ENCODE data around the gene UGGT1.

- no peak for TF ChIP-seq CTCF (IDR thresholded peaks at IDR 0.05; ENCODE audit: insufficient read depth, low read length, poor library complexity, severe bottlenecking)
- no peak for TF ChIP-seq EZH2phosphoT487 (conservative IDR thresholded peaks at IDR 0.05; ENCODE audit: low read length)
Observed at GRCh38 chr2:128234613-128235012, 143.6 kb downstream of the UGGT1 start.

Data from SU-DHL-6 (cell line).